MM.1S (cell line): Measurements from ENCODE around the gene ADCY5.

Experiments
- CTCF ChIP-seq: fragments of 300-600 bp; sonication (generic); IDR thresholded peaks from 2 replicates; pipeline ENCODE4 v1.5.1; 2016; ENCODE audit warnings: antibody characterized with exemption, low read length, mixed read lengths
- EZH2 ChIP-seq: fragments of 300-600 bp; sonication (generic); optimal IDR thresholded peaks from 2 replicates; pipeline ENCODE3; 2017; ENCODE audit warnings: low read depth, mild to moderate bottlenecking, antibody characterized with exemption, low read length, mixed read lengths
- EZH2phosphoT487 ChIP-seq: fragments of 300-600 bp; sonication (generic); IDR thresholded peaks from 2 replicates; pipeline ENCODE4 v1.6.1; 2018; ENCODE audit warnings: antibody characterized with exemption, low read length

- TF ChIP-seq CTCF = no peak
- no peak for TF ChIP-seq EZH2
- no peak for TF ChIP-seq EZH2phosphoT487
Observed at GRCh38 chr3:123281929-123282328, 167.0 kb downstream of the ADCY5 start.
